COLO668 (cell line): Measurements from ENCODE around the gene ACVR1.

Experiments
- DNase-seq: peaks from one replicate; lab custom pipeline; 2025; ENCODE audit not compliant: unreplicated experiment; lab: John Stamatoyannopoulos, UW

The ACVR1 gene

DNA sequence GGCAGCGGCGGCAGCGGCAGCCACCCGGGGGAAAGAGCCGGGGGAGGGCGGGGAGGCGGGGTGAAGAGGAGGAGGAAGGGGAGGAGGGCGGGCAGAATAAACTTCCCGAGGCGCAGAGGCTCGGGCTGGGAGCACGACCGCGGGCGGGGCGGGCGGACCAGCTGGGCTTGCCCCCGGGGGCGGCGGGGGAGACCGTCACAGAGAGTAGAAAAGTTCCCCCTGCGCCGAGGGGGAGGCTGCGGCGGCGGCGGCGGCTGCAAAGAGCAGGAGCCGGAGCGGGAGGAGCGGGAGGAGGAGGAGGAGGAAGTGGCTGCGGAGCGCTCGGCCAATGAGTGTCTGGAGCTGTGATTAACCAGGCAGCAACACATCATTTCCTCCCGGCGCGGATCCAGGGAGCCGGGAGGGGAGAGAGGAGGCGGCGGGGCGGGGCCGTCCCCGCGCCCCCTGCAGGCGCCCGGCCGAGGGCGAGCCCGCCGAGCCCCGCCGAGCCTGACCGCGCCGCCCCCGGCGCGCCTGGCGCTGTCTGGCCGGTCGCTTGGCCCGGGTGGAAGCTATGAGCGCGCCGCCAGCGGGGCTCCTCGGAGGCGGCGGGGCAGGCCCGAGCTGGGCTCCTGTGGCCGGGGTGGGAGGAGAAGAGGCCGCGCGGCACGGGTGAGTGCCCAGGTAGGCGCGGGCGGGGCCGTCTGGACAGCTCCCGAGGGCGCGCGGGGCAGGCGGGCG is at the start of gene ACVR1:
ACVR1 (minus strand) TSS at position 265 of the 720 bp plus-strand sequence. CDS start 76,837 bp downstream, outside the sequence.
- DNase-seq, result peak; percentile 96

DNA sequence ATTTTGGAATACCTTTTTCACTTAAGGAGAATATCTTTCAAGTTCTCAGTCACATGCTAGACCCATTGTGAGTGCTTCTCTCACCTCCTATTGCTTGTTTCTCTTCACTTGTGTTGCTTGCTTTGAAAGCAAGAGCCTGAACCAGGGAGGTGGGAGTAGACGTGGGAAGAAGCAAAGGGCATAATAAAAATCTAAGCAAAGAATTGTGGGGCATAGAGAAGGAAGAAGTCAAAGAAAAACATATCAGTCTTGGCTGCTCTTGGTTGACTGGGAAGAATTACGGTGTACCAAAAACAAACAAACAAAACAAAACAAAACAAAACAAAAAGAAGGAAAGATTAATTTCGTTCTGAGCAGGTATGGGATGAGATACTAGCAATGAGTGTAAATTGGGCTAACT is 48.9 kb upstream of the ACVR1 start:
- DNase-seq, result no peak

DNA sequence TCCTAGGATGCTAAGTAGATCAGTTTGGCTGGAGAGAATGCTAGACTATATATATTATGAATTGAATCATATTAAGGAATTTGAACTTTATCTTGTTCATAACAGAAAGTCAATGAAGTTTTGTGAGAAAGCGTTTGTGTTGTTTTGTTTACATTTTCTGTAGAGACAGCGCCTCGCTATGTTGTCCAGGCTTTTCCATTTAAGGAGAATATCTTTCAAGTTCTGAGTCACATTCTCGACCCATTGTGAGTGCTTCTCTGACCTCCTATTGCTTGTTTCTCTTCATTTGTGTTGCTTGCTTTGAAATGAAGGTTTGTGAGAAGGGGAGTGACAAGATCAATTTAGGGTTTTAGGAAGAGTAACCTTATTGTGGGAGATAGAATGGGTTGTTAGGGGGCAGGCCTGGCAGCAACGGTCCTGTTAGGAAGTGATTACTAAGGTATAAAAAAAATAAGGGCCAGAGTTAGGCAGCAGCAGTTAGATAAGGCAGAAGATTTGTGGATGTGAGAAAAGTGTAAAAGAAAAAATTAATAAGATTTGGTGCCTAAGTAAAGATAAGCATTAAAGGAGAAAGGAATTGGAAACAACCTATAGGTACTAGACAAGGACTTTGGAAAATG is 47.6 kb upstream of the ACVR1 start:
- no peak for DNase-seq

DNA sequence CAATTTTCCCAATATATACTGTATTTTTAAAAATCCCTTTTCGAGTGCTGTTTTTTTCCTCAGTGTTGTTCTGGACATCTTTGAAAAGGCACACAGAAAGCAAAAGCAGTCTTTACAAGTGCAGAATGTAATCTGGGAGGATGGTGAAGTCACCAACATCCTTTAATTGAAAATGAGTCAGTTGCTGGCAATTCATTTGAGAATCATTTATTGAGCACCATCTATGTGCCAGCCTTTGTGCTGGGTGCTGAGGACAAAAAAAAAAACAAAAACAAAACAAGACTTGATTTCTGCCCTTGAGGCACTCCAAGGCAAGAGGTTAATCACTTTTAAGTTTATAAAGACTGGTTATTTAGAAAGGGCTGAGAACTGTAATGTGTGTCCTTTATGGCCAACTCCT is 46.7 kb upstream of the ACVR1 start:
- DNase-seq, result no peak

DNA sequence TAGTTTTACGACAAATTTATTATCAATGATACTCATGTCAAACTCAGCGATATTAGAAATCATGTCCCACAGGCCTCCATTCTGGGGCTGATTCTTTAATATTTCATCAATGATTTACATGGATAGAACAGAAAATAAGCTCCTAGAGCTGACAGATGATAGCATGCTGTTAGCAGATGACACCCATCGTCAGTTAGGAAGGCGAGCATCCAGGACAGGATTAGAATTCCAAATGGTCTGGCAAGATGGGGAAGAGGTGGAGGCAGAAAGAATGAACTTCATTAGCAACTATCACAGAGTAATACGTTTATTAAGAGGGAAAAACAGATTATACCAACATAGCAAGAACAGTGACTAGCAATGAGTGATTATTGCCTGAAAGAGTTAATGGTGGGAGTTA is 46.2 kb upstream of the ACVR1 start:
- DNase-seq, result no peak

DNA sequence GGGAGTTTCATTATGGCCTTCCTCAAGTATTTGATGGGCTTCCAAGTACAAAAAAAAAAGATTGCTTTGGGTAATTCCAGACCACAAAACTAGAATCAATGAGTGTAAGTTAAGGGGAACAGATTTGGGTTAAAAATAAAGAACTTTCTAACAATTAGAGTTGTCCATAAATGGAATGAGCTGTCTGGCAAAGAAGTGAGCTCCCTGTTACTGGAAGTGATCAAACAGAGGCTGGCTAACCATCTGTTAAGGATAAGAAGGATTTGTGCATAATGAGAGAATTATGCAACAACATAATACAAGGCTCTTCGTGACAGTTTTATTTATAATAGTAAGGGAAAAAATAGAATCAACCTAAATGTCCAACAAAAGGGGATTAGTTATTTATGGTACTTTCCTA is 44.6 kb upstream of the ACVR1 start:
- no peak for DNase-seq

DNA sequence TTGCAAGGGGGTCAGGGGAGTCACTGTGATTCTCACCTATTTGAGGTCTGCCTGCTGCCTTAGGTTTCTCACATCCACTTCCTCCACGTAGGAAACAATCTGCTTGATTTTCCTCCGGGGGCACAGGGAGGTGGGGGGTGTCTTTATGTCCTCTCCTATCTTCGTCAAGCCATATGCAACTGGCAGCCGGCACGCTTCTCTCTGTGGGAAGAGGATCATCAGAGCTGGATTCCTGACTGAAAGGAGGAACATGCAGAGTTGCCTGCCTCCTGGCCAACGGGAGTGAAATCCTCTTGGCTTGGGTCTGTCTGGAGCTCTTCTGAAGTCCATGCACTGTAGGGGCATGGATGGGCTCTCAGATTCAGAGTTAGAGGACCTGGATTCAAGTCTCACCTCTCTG is 43.1 kb upstream of the ACVR1 start:
- DNase-seq, result no peak

DNA sequence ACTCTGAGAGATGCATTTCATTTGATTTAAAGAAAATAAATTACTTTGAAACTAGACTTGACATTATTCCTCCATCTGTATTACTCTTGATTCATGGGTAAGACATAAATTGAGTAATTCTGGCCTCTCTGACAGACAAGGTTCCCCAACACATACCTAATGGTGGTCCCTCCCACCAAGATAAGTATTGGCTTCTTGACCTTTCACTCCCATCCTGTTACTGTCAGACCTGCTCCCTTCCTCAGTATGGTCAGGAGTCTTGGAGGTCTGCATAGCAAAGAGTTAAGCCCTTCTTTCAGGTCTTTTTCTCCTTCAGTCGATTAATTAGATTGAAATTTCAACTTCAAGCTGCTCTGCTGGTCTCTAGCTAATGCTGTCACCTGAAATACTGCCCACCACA is 42.2 kb upstream of the ACVR1 start:
- no peak for DNase-seq

DNA sequence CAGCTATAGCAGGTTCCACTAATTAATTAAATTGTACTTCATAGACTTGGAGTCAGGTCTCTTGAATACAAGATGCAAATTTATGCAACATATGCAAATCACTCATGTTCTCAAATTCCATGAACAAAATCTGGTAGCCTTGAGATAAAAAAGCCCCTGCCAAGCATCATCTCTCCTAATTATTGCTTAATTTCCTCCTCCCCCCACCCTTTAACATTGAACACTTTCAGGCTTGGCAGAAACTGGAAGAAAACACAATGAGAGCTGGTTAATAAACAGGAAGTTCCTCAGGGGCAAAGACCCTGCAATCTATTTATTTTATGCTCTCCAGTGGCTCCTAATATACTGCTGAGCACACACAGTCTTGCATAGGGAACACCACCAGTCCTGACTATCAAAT is 35.6 kb upstream of the ACVR1 start:
- no peak for DNase-seq

DNA sequence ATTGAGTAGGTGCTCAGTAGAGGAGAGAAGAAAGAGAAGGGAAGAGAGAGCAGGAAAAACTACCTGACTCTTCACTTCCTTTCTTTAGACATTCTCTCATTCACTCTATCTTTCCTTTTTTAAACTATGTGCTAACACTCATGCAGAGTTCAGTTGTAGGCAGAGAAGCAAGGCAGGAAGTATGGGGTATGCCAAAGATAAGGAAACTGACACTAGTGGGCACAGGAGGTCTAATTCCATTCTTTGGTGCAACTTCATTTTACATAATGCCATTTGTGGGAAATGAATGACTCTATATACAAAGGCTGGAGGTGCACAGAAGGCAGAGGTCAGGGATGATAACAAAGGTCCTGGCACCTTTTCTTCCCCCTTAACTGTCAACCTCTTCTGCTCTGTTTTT is 35.1 kb upstream of the ACVR1 start:
- DNase-seq, result no peak

DNA sequence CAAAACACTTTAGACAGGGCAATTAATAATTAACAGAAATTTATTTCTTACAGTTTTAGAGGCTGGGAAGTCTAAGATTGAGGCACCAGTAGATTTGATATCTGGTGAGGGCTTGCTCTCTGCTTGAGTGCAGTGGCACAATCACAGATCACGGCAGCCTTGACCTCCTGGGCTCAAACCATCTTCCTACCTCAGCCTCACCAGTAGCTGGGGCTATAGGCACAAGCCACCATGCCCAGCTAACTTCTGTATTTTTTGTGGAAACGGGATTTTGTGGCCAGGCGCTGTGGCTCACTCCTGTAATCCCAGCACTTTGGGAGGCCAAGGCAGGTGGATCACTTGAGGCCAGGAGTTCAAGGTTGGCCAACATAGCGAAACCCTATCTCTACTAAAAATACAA is 29.0 kb upstream of the ACVR1 start:
- no peak for DNase-seq

DNA sequence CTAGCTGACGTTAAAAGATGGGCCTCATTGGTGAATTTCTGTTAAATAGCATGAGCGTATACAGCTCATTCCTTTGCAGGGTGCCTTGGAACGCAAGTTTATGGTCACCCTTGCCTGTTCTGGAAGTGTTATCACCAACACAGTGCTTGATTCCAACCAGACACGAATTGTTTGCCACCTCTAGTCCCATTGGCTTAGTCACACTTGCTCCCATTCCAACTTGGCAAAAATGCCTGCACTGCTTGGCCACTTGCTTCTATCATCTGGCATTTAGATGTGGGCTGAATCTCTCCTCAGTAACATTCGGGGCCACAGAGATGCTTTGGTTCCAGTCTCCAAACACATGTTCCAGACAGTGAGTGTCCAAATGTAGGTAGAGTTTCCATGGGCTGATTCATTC is 27.5 kb upstream of the ACVR1 start:
- DNase-seq, result no peak

DNA sequence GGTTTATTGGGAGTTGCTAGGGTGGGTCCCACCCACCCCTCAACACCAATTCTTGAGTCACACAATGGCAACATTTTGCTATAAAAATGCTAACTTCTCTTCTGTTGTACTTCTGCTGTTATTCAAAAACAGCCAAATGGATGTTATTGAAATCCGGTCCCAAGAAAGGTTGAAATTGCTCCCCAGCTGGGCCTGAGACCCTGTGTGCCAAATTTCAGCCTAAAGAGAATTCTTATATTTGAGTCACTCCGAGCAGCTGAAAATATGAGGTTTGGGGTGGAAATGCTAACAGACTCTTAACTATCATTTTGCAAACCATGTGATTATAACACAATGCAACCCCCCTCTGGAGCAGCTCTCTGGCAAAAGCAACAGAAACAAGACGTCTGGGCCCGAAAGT is 27.0 kb upstream of the ACVR1 start:
- DNase-seq, result no peak

DNA sequence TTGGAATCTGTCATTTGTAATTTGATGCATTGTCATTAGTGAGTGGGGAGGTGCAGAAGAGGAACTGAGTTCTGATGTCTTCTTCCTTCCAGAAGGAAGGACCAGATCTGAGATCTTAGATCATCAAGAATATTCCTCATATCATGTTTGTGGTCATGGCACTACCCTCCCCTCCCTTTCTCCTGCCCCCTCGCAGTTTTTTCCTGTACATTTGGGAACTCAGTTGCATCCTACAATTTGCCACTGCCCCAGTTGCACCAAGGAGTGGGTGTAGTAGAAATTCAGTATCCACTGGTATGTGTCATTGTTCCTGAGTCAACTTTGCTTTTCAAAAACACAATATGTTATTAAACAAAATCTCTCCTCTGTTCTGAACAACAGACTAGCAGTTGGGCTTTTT is 26.6 kb upstream of the ACVR1 start:
- no peak for DNase-seq

DNA sequence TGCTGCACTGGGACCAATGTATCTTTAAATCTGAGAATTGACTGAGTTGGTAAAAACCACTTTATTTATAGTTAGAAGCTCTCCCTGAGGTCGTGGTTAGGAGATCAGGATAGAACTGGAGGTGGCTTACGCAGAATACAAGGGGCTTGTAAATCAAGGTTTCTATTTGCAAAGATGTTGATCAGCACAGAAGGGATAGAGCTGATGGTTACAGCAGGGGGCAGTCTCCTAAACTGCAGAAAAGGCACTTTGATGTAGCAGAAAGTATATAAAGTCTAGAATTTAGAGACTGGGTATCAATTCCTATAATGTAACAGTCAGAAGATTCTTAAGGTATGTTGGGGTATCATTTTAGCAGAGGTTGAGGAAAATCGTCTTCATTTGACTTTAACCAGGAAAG is 25.2 kb upstream of the ACVR1 start:
- no peak for DNase-seq

DNA sequence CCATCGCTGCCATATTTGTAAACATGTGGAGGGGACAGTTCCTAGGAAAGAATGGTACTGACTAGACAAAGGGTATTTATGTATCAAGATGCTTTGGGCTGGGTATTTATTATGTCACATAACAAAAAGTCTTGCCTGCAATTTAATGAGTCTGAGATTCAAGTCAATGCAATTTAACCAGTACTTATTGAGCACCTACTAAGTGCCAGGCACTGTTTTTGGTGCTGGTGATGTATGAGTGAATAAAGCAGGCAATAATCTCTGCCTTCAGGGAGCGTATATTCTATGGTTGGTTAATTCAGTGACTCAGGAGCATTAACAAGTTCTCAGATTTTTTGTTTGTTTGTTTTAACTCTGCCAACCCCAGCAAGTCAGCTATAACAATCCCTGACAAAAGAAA is 24.6 kb upstream of the ACVR1 start:
- DNase-seq, result no peak

DNA sequence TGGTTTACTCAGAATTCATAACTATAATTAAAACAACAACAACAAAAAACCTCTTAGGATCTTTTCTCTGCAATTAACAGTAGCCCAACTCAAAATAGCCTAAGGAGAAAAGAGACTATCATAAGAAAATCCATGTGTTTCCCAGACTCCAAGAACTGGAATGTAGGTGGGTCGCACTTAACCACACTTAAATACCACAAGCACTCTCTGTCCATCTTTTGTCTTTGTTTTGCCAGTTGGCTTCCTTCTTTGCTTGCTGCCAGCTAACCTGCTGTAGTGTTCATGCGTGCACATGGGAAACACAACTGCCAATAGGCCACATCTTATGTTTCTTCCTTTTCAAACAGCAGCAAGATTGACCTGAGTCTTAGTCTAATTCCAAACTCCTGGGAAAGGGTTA is 24.1 kb upstream of the ACVR1 start:
- DNase-seq, result no peak

DNA sequence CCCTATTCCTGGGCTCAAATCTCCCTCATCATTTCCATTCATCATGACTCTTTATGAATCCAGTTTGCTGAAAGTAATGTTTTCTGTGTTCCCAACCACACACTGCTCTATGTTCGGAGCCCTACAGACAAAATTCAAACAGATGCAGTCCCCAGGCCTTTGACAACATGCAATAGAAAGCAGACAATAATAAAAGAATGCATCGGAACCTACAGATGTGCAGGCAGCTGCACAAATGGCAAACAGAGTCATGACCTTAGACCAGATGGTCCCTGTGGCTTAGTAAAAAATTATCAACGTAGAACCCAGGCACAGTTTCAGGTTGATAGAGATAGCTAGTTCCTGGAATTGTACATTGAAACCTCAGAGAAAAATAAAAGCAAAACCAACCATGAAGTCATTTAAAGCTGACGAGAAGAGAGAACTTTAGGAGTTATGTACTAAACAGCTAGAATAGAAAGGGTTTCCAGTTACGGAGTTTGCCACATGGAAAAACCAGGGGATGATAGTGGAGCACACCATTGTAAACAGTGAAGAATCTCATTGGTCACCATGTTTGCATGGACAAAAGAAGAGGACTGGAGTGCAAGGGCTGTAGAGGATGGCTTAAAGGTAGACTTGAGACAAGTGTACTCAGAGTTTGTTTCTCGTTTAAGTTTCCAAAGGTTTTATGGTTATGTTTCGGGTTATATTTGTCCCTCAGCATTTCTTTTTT is 23.2 kb upstream of the ACVR1 start:
- no peak for DNase-seq

DNA sequence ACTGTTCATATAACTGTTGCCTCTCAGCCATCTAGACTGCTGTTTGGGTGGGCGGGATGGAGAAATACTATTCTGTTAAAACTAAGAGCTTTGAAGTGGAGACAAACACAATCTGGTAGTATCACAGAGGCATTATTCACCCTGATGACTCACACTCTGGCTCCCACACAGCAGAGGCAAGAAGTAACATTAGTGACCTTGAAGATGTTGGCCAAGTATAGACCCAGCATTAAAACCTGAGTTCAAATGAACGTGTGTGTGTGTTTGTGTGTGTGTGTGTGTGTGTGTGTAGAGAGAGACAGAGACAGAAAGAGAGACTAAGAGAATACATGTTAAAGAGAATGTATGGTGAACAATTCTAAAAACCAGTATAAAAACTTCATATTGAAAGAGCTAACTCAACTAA is 22.5 kb upstream of the ACVR1 start:
- DNase-seq, result no peak

DNA sequence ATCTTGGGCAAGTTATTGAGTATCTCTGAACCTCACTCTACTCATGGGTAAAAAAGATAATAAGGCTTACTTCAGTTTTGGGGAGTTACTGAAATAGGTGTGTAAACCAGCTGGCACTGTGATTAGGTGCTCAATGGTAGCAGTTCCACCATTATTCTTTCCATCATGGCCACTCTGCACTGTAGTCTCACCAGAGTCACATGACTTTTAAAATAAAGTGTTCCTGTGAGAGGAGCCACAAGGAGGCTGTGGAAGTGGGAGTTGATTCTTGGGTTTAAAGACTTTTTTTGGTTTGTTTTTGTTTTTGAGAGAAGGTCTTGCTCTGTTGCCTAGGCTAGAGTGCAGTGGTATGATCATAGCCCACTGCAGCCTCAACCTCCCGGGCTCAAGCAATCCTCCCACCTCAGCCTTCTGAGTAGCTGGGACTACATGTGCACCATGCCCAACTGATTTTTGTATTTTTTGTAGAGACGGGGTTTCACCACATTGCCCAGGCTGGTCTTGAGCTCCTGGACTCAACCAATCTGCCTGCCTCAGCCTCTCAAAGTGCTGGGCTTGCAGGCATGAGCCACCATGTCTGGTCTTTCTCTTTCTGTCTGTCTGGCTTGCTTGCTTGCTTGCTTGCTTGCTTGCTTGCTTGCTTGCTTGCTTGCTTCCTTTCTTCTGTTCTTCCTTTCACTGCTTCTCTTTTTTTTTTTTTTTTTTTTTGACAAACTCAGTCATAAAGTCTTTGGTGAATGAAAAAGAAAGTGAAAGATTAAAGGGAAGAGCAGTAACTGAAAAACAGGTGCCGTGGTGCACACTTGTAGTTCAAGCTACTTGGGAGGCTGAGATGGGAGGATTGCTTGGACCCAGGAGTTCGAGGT is 21.2 kb upstream of the ACVR1 start:
- DNase-seq, result no peak

DNA sequence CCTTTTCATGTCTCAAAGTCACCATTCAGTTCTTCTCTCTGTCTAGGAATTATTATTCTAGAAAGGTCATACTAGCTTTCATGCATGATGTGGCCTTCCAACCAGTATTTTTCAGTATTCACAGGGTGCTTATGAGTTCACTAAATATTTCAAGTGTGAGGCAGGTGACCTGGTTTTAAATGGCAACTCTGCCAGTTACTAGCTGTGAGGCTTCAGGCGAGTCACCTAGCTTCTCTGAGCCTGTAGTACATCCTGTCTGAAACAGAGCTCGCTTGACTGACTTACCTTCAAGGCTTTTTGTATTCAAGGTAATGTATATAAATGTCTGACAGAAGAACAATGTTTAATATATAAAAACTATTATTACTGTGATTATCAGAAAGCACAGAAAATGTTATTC is 19.4 kb upstream of the ACVR1 start:
- no peak for DNase-seq
